HepG2 (cell line): ENCODE data around the gene TIAM2. TPM values are rescaled to one million over a fixed set of nuclear protein-coding genes. Genes with fewer than 3 reads are reported as not detected.

Experiments used
- ATF1 ChIP-seq: IDR thresholded peaks from 2 replicates; pipeline ENCODE4 v1.6.1; 2016; ENCODE audit warnings: mild to moderate bottlenecking, control low read depth
- ATRX ChIP-seq: sonication (generic); formaldehyde crosslinking; IDR thresholded peaks from 2 replicates; pipeline ENCODE4 v1.4.0; 2020; ENCODE audit warnings: missing genetic modification reagents, borderline replicate concordance
- CHD2 ChIP-seq: IDR thresholded peaks from 2 replicates; pipeline ENCODE4 v1.6.1; 2011; ENCODE audit warnings: low read depth, low read length, improper control_type of control experiment
- EP300 ChIP-seq, 3 experiments: sonication (generic) in 1 of 3; formaldehyde crosslinking in 1 of 3; IDR thresholded peaks; 2 replicates each; pipeline versions ENCODE4 v1.5.1 to v1.6.1; 2011 to 2020; ENCODE audit warnings: low read depth in 2 of 3, low read length in 2 of 3, borderline replicate concordance in 1 of 3, improper control_type of control experiment in 1 of 3, mild to moderate bottlenecking in 1 of 3, missing genetic modification reagents in 1 of 3, moderate library complexity in 1 of 3
- FOXP1 ChIP-seq, 2 experiments: fragments of 450-650 bp in 1 of 2; IDR thresholded peaks; 2 replicates each; pipeline ENCODE4 v1.6.1; 2017 to 2018; ENCODE audit warnings: antibody characterized with exemption in 1 of 2
- FOXP4 ChIP-seq: sonication (generic); formaldehyde crosslinking; IDR thresholded peaks from 2 replicates; pipeline ENCODE4 v1.4.0; 2020; ENCODE audit warnings: missing genetic modification reagents
- GTF3A ChIP-seq: sonication (generic); formaldehyde crosslinking; conservative IDR thresholded peaks from 2 replicates; pipeline ENCODE4 v1.4.0; 2020; ENCODE audit warnings: mild to moderate bottlenecking, missing genetic modification reagents
- MXD3 ChIP-seq: IDR thresholded peaks from 2 replicates; pipeline ENCODE4 v1.6.1; 2016; ENCODE audit warnings: mild to moderate bottlenecking, missing biosample characterization, missing genetic modification reagents
- NAIF1 ChIP-seq: sonication (generic); formaldehyde crosslinking; IDR thresholded peaks from 2 replicates; pipeline ENCODE4 v1.5.0; 2020; ENCODE audit warnings: mild to moderate bottlenecking, missing genetic modification reagents, borderline replicate concordance
- NFIB ChIP-seq: sonication (generic); formaldehyde crosslinking; IDR thresholded peaks from 2 replicates; pipeline ENCODE4 v1.9.0; 2021; ENCODE audit warnings: missing genetic modification reagents, mild to moderate bottlenecking, borderline replicate concordance
- NR2F2 ChIP-seq: IDR thresholded peaks from 2 replicates; pipeline ENCODE4 v1.6.1; 2012; ENCODE audit warnings: low read depth, inconsistent platforms, borderline replicate concordance
- SNRNP70 ChIP-seq: fragments of 200-400 bp; formaldehyde crosslinking; IDR thresholded peaks from 2 replicates; pipeline ENCODE4 v1.6.1; 2017; ENCODE audit warnings: mild to moderate bottlenecking, low read depth, low read length, moderate library complexity
- SRY ChIP-seq: sonication (generic); formaldehyde crosslinking; IDR thresholded peaks from 2 replicates; pipeline ENCODE4 v1.8.0; 2022; ENCODE audit warnings: mild to moderate bottlenecking, missing genetic modification reagents
- SYNCRIP ChIP-seq: fragments of 200-400 bp; formaldehyde crosslinking; IDR thresholded peaks from 2 replicates; pipeline ENCODE4 v1.6.1; 2018; ENCODE audit warnings: mild to moderate bottlenecking, low read depth, low read length; ENCODE audit not compliant: insufficient read depth
- ZNF292 ChIP-seq: sonication (generic); formaldehyde crosslinking; IDR thresholded peaks from 2 replicates; pipeline ENCODE4 v1.8.1; 2022; ENCODE audit warnings: mild to moderate bottlenecking, low read depth, missing genetic modification reagents, borderline replicate concordance
- ZNF34 ChIP-seq: sonication (generic); formaldehyde crosslinking; IDR thresholded peaks from 2 replicates; pipeline ENCODE4 v1.4.0; 2020; ENCODE audit warnings: mild to moderate bottlenecking, missing genetic modification reagents, borderline replicate concordance
- ZNF660 ChIP-seq: sonication (generic); formaldehyde crosslinking; IDR thresholded peaks from 2 replicates; pipeline ENCODE4 v1.5.1; 2020; ENCODE audit warnings: mild to moderate bottlenecking, low read depth, missing genetic modification reagents, borderline replicate concordance
- polyA plus RNA-seq, 8 experiments: library from polyadenylated mRNA; depleted of rRNA in 3 of 8; stranded (reverse) in 7 of 8; unstranded in 1 of 8; fragments of >200 nt; fragmentation: Illumina TruSeq in 4 of 8; extraction: Trizol in 4 of 8; gene quantifications; 2 replicates each; pipeline versions ENCODE4 v1.2.1 to v1.2.3, GENCODE V29; 2011 to 2016; ENCODE audit warnings: low read depth in 4 of 8, missing spikeins in 1 of 8, mixed read lengths in 1 of 8; ENCODE audit not compliant: insufficient read depth in 1 of 8
- total RNA-seq, 5 experiments: library from RNA; depleted of rRNA; stranded (reverse); fragments of >200 nt; fragmentation: Illumina TruSeq; extraction: Trizol; gene quantifications; 2 replicates each; pipeline ENCODE4 v1.2.3, GENCODE V29; 2016; ENCODE audit warnings: low read depth in 1 of 5
- TF ChIP-seq, protein P1 (sequence below): sonication (generic); formaldehyde crosslinking; IDR thresholded peaks from 2 replicates; pipeline ENCODE4 v1.5.0; 2020; ENCODE audit warnings: mild to moderate bottlenecking, missing genetic modification reagents

The TIAM2 gene
- total and polyA plus RNA-seq, 2 of the 13 experiments (the other 11 are each of a cell fraction or from before 2014, with no cell fraction given): 4.1 to 4.5 TPM

GRCh38 chr6:154960299-154960843 lies 34.7 kb upstream of the TIAM2 start (continued):
- no peak for TF ChIP-seq SYNCRIP
- TF ChIP-seq ZNF34 (CRISPR knock-in tag): no peak
- TF ChIP-seq SRY (CRISPR knock-in tag): peak; percentile 32; the same call in 1 of the 2 replicates
- TF ChIP-seq EP300 (IDR thresholded peaks at IDR 0.05; ENCODE audit: low read depth in 2 of 2, low read length in 2 of 2): peak in 1 of 2 experiments; percentile 79; a peak in 2 of 4 replicates
- TF ChIP-seq EP300 (CRISPR knock-in tag; IDR thresholded peaks at IDR 0.05; ENCODE audit: borderline replicate concordance): peak; percentile 90
- TF ChIP-seq, protein P1, sequence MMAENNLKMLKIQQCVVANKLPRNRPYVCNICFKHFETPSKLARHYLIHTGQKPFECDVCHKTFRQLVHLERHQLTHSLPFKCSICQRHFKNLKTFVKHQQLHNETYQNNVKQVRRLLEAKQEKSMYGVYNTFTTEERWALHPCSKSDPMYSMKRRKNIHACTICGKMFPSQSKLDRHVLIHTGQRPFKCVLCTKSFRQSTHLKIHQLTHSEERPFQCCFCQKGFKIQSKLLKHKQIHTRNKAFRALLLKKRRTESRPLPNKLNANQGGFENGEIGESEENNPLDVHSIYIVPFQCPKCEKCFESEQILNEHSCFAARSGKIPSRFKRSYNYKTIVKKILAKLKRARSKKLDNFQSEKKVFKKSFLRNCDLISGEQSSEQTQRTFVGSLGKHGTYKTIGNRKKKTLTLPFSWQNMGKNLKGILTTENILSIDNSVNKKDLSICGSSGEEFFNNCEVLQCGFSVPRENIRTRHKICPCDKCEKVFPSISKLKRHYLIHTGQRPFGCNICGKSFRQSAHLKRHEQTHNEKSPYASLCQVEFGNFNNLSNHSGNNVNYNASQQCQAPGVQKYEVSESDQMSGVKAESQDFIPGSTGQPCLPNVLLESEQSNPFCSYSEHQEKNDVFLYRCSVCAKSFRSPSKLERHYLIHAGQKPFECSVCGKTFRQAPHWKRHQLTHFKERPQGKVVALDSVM (CRISPR knock-in tag): no peak
- no peak for TF ChIP-seq SNRNP70
- TF ChIP-seq MXD3 (CRISPR knock-in tag): peak; percentile 32; the same call in 1 of the 2 replicates
- no peak for TF ChIP-seq ATRX (CRISPR knock-in tag)
- no peak for TF ChIP-seq NAIF1
- TF ChIP-seq CHD2: no peak
- no peak for TF ChIP-seq GTF3A (CRISPR knock-in tag)
- TF ChIP-seq NFIB (CRISPR knock-in tag): peak; percentile 88; the same call in 1 of the 2 replicates
- peak; percentile 48; the same call in 1 of the 2 replicates for TF ChIP-seq NR2F2
- no peak for TF ChIP-seq ZNF660 (CRISPR knock-in tag)
- TF ChIP-seq ATF1 (CRISPR knock-in tag): no peak
- TF ChIP-seq FOXP4 (CRISPR knock-in tag): peak; percentile 73
- 0 out of 2 replicates have a peak, but pooled peaks have one; percentile 31 for TF ChIP-seq FOXP1 (IDR thresholded peaks at IDR 0.05)
- TF ChIP-seq FOXP1 (CRISPR knock-in tag; IDR thresholded peaks at IDR 0.05): peak; percentile 73; the same call in 1 of the 2 replicates
- TF ChIP-seq ZNF292 (CRISPR knock-in tag): peak; percentile 88; the same call in 1 of the 2 replicates
